GM19240 (cell line): ENCODE data around the gene EIF2B2.
"Not testable (repeated sequence)": the region's sequence is repeated elsewhere in the genome, so short reads cannot be mapped to it uniquely, and the experiment has no call there.

Experiments used
- DNase-seq: peaks from one replicate; pipeline ENCODE4 v3.0.0; 2011; ENCODE audit warnings: low spot score; ENCODE audit not compliant: insufficient read length

The EIF2B2 gene

GRCh38 chr14:74988993-74989392, 13.7 kb upstream of the EIF2B2 start:
- DNase-seq: no peak

- not testable (repeated sequence) for DNase-seq
Measured at GRCh38 chr14:74994182-74994581, 8.5 kb upstream of the EIF2B2 start.

- DNase-seq: not testable (repeated sequence)
Measured at GRCh38 chr14:74995781-74996180, 6.9 kb upstream of the EIF2B2 start.

GRCh38 chr14:75001261-75001660, 1.5 kb upstream of the EIF2B2 start:
- no peak for DNase-seq

GRCh38 chr14:75001899-75002298, 822 bp upstream of the EIF2B2 start:
- no peak for DNase-seq

GRCh38 chr14:75003250-75004027, 718 bp downstream of the EIF2B2 start:
- DNase-seq: no peak

GRCh38 chr14:75005357-75005756, 2.6 kb downstream of the EIF2B2 start:
- DNase-seq: no peak

- DNase-seq: no peak
Measured at GRCh38 chr14:75009176-75009575, 6.5 kb downstream of the EIF2B2 start.

- DNase-seq: no peak
Measured at GRCh38 chr14:75010472-75011093, 7.9 kb downstream of the EIF2B2 start.

GRCh38 chr14:75011356-75011994, 8.8 kb downstream of the EIF2B2 start:
- no peak for DNase-seq

GRCh38 chr14:75013290-75013689, 10.6 kb downstream of the EIF2B2 start:
- no peak for DNase-seq

GRCh38 chr14:75015496-75015895, 12.8 kb downstream of the EIF2B2 start:
- no peak for DNase-seq

GRCh38 chr14:75016815-75017214, 14.1 kb downstream of the EIF2B2 start:
- DNase-seq: no peak

GRCh38 chr14:75018694-75019093, 16.0 kb downstream of the EIF2B2 start:
- no peak for DNase-seq

GRCh38 chr14:75022655-75023054, 19.9 kb downstream of the EIF2B2 start:
- no peak for DNase-seq

GRCh38 chr14:75023108-75023507, 20.4 kb downstream of the EIF2B2 start:
- no peak for DNase-seq

- DNase-seq: no peak
Measured at GRCh38 chr14:75025082-75025481, 22.4 kb downstream of the EIF2B2 start.

GRCh38 chr14:75025876-75026275, 23.2 kb downstream of the EIF2B2 start:
- DNase-seq: no peak

GRCh38 chr14:75030147-75030546, 27.4 kb downstream of the EIF2B2 start:
- DNase-seq: no peak

GRCh38 chr14:75032939-75033338, 30.2 kb downstream of the EIF2B2 start:
- no peak for DNase-seq

GRCh38 chr14:75040507-75040906, 37.8 kb downstream of the EIF2B2 start:
- DNase-seq: no peak

GRCh38 chr14:75040959-75041358, 38.2 kb downstream of the EIF2B2 start:
- no peak for DNase-seq

- no peak for DNase-seq
Measured at GRCh38 chr14:75041613-75042012, 38.9 kb downstream of the EIF2B2 start.
